Esophagus muscularis mucosa (tissue), 4 donors: ENCODE data around the gene VPS33A. TPM values are rescaled to one million over a fixed set of nuclear protein-coding genes. Genes with fewer than 3 reads are reported as not detected.

Experiments
- DNase-seq: peaks from one replicate; pipeline ENCODE4 v3.0.0-alpha.2; 2017; ENCODE audit errors: extremely low spot score
- H3K27ac ChIP-seq, 4 donors: fragments of 200-600 bp; sonication (generic); replicated peaks in 1 of 4; 1 replicate in 3 of 4; 2 replicates in 1 of 4; pipeline ENCODE4 v1.5.1; 2016 to 2019; ENCODE audit warnings: mild to moderate bottlenecking in 1 of 4
- H3K27me3 ChIP-seq, 4 donors: fragments of 200-600 bp; sonication (generic); one replicate each; pipeline versions ENCODE4 v1.5.1 to v1.6.0; 2016 to 2019
- H3K36me3 ChIP-seq, 4 donors: fragments of 200-600 bp; sonication (generic); one replicate each; pipeline ENCODE4 v1.5.1; 2016 to 2019
- H3K4me1 ChIP-seq, 4 donors: fragments of 200-600 bp; sonication (generic); one replicate each; pipeline ENCODE4 v1.5.1; 2016 to 2019
- H3K4me3 ChIP-seq, 4 donors: fragments of 200-600 bp; sonication (generic); 1 replicate in 2 of 4; 2 replicates in 2 of 4; pipeline ENCODE4 v1.5.1; 2016 to 2019; ENCODE audit warnings: mild to moderate bottlenecking in 4 of 4, moderate library complexity in 1 of 4
- H3K9me3 ChIP-seq, 4 donors: fragments of 200-600 bp; sonication (generic); 1 replicate in 3 of 4; 2 replicates in 1 of 4; pipeline ENCODE4 v1.5.1; 2016 to 2019
- EP300 ChIP-seq: sonication (generic); formaldehyde crosslinking; IDR thresholded peaks from one replicate; pipeline ENCODE4 v1.6.1; 2017; ENCODE audit warnings: antibody characterized with exemption
- POLR2A ChIP-seq: fragments of 450-650 bp; IDR thresholded peaks from one replicate; pipeline ENCODE4 v1.6.1; 2017; ENCODE audit warnings: antibody characterized with exemption, moderate library complexity, mild to moderate bottlenecking, low read depth
- POLR2AphosphoS5 ChIP-seq, 2 donors: sonication (generic); formaldehyde crosslinking; IDR thresholded peaks; one replicate each; pipeline ENCODE4 v1.6.1; 2017; ENCODE audit warnings: antibody characterized with exemption in 2 of 2
- WGBS: methylation state at CpG from one replicate; pipeline ENCODE4 v1.1.5; 2018; 5-methylcytosine and 5-hydroxymethylcytosine counted together
- intact Hi-C: fragments of 100-400 bp; cut with DNase I; formaldehyde crosslinking; loops from one replicate; pipeline ENCODE4 v1.15.1; 2023
- total RNA-seq, 4 donors: library from RNA; depleted of rRNA; stranded (reverse); fragments of >200 nt; gene quantifications; one replicate each; pipeline versions ENCODE4 v1.1.0 to v1.2.1, GENCODE V29; 2016
- TF ChIP-seq, protein P1 (sequence below), 3 experiments: fragments of 200-600 bp in 2 of 3; fragments of 450-650 bp in 1 of 3; sonication (generic) in 2 of 3; IDR thresholded peaks; one replicate each; pipeline ENCODE4 v1.5.1; 2017 to 2019; ENCODE audit warnings: antibody characterized with exemption in 3 of 3, mild to moderate bottlenecking in 2 of 3, moderate library complexity in 1 of 3

VPS33A gene
- total RNA-seq, 4 donors from 2014 or later = 12.5 to 15.7 (median 14.7) TPM

DNA sequence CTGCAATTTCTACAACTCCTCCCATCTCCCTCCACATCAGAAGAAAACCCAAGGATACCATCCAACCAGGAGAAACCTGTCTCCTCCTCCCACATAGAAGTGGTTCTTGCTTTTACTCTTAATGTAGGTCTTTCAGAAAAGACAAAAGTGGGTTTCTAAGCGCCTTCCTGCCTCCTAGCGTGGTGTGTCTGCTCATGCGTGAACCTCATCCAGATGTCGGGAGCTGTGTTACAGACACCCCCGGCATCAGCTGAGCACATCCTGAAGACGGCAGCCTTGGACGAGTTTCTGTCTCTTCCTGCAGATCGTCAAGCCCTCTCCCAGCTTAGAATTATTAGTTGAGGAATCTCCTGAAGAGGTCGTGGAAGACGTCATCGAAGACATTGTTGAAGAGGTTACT, 73.9 kb downstream of the VPS33A start:
- Histone ChIP-seq H3K27ac (no peak overlapping the region), H3K9me3 (peaks cover 0 to 3% (median 0%) of the 10 kb centered on the region in 4 donors), H3K27me3 (peaks cover 0 to 9% (median 0%) of the 10 kb centered on the region in 4 donors), H3K4me1 (no peaks in the 10 kb centered on the region), H3K36me3 (no peaks in the 10 kb centered on the region), H3K4me3 (no peak overlapping the region)
- TF ChIP-seq EP300 (no peak), POLR2AphosphoS5 (IDR thresholded peaks at IDR 0.05) (no peak), POLR2A (no peak)
- TF ChIP-seq, protein P1, sequence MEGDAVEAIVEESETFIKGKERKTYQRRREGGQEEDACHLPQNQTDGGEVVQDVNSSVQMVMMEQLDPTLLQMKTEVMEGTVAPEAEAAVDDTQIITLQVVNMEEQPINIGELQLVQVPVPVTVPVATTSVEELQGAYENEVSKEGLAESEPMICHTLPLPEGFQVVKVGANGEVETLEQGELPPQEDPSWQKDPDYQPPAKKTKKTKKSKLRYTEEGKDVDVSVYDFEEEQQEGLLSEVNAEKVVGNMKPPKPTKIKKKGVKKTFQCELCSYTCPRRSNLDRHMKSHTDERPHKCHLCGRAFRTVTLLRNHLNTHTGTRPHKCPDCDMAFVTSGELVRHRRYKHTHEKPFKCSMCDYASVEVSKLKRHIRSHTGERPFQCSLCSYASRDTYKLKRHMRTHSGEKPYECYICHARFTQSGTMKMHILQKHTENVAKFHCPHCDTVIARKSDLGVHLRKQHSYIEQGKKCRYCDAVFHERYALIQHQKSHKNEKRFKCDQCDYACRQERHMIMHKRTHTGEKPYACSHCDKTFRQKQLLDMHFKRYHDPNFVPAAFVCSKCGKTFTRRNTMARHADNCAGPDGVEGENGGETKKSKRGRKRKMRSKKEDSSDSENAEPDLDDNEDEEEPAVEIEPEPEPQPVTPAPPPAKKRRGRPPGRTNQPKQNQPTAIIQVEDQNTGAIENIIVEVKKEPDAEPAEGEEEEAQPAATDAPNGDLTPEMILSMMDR (IDR thresholded peaks at IDR 0.05) = no peak
- WGBS = 93% methylated on average over 11 of the region's 11 CpGs
- no peak for DNase-seq
- intact Hi-C loops = loop anchor here (10.0 kb wide), 1 partner anchor 58 kb away; no protein-coding TSS in a partner anchor

DNA sequence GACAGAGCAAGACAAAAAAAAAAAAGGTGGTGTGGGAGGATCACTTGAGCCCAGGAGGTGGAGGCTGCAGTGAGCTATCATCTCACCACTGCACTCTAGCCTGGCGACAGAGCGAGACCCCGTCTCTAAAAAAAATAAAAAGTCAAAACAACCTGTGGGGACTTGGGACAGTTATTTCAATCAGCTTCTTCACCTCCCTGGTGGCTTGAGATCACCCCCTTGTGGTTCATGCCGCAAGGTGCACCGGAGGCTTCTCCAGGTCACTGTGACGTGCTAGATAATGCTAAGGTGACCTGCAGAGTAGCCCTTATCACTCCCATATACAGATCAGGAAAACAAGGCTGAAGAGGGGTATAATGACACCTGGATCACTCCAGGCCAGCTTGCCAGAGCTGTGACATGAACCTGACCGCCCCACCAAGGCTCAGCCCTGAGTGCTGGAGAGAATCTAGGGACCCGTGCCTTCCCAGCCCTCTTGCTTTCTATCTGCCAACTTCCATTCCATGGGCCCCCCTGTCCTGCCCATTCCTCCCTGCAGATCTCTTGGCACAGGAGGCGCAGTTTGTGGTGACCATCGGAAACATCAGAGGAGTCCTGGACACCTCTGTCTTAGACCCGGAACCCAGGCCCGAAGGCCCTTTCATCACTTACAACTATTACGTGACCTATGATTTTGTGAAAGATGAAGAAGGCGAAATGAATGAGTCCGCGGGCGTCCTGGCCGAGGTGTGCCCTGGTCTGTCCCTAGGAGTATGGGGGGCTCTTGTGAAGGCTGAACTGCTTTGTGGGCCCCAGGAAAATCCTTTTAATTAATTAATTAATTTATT, 75.2 kb downstream of the VPS33A start:
- H3K4me1 ChIP-seq = no peaks in the 10 kb centered on the region
- intact Hi-C loops = loop anchor here (10.0 kb wide), 1 partner anchor 56 kb away; no protein-coding TSS in a partner anchor
- H3K9me3 ChIP-seq = peaks cover 0 to 3% (median 0%) of the 10 kb centered on the region in 4 donors
- no peak for DNase-seq
- no peak overlapping the region for H3K27ac ChIP-seq
- 67% methylated on average over 18 of the region's 18 CpGs for WGBS
- no peaks in the 10 kb centered on the region for H3K36me3 ChIP-seq
- no peak overlapping the region for H3K4me3 ChIP-seq
- TF ChIP-seq, protein P1 (IDR thresholded peaks at IDR 0.05) = peak; percentile 49 to 75 (median 71)
- TF ChIP-seq EP300 = no peak
- no peak for TF ChIP-seq POLR2A
- TF ChIP-seq POLR2AphosphoS5 (IDR thresholded peaks at IDR 0.05) = no peak
- peaks cover 0 to 9% (median 0%) of the 10 kb centered on the region in 4 donors for H3K27me3 ChIP-seq

DNA sequence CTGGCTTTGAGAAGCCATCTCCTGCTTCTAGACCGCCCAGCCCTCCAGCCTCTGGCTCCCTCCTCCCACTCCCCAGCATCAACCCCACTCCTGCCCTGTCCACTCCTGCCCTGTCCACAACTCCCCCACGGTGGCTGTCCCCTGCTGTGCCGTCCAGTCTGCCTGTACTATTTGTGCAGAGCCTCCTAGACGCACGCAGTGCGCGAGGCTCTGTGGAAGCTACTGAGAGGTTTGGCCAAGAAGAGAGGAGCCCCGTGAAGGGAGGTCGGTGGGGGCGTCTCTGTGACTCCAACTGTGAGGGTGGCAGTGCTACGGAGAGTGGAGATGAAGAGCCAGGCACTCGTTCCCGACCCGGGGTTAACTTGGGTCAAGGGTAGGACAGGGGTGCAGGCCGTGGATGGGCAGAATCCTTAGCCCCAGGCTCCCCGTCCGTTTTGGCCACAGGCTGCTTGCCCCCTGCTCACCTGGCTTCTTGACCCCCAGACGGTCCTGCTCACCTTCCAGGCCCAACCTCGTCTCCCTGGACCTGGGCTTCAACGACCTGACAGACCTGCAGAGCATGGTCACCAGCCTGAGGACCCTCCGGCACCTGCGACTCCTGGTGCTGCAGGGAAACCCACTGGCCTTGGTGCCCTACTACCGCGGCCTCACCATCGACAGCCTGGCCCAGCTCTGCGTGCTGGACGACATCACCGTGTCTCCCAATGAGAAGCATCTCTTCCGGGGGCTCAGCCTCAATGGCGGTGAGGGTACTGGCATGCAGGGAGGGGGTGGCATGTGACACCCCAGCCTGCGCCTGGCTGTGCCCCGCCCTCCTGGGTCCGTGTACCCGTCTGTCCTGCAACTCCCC, 76.4 kb downstream of the VPS33A start:
- WGBS = 87% methylated on average over 19 of the region's 34 CpGs
- TF ChIP-seq EP300 (no peak), POLR2A (no peak), POLR2AphosphoS5 (IDR thresholded peaks at IDR 0.05) (no peak)
- TF ChIP-seq, protein P1 (IDR thresholded peaks at IDR 0.05) = no peak

DNA sequence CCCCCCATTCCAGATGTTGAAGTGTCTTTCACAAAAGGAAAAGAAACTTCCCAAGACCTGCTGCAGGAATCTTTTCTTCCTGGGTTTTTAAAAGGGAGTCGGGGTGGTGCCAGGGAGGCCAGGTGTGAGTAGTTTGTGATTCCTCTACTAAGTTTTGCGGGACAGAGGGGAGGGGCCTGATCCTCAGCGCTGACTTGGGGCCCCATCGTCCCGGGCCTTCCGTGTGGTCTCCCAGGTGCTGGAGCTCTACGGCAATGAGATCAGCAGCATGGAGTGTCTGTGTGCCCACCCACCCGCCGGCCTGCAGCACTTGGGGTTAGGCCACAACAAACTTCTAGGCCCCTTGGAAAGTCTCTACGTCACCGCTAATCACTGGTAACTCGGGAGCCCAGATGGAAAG, 78.8 kb downstream of the VPS33A start:
- Histone ChIP-seq H3K36me3 (no peaks in the 10 kb centered on the region), H3K4me1 (peaks cover 0 to 12% (median 12%) of the 10 kb centered on the region in 4 donors), H3K9me3 (no peaks in the 10 kb centered on the region), H3K27me3 (peaks cover 0 to 18% (median 0%) of the 10 kb centered on the region in 4 donors), H3K4me3 (no peak overlapping the region), H3K27ac (no peak overlapping the region)
- intact Hi-C loops = no loop called here
- DNase-seq = no peak
- TF ChIP-seq, protein P1 (IDR thresholded peaks at IDR 0.05) = no peak
- TF ChIP-seq POLR2AphosphoS5 (IDR thresholded peaks at IDR 0.05) = no peak
- TF ChIP-seq EP300 = no peak
- no peak for TF ChIP-seq POLR2A
- 68% methylated on average over 12 of the region's 12 CpGs for WGBS

More for the DNA sequence above, 76.4 kb downstream of the VPS33A start:
- intact Hi-C loops = loop anchor here (10.0 kb wide), 1 partner anchor 55 kb away; no protein-coding TSS in a partner anchor
- Histone ChIP-seq H3K9me3 (no peaks in the 10 kb centered on the region), H3K4me1 (no peaks in the 10 kb centered on the region), H3K36me3 (no peaks in the 10 kb centered on the region), H3K27ac (no peak overlapping the region), H3K4me3 (no peak overlapping the region), H3K27me3 (peaks cover 0 to 9% (median 0%) of the 10 kb centered on the region in 4 donors)
- DNase-seq = no peak
